NCI-H2227 (cell line): Measurements from ENCODE around the gene ARL15.

Experiments used
- DNase-seq: peaks from one replicate; lab custom pipeline; 2025; ENCODE audit not compliant: unreplicated experiment; lab: John Stamatoyannopoulos, UW

Gene ARL15

GRCh38 chr5:54288568-54289217 is 21.7 kb downstream of the ARL15 start:
- DNase-seq = no peak

GRCh38 chr5:54285686-54286085 is 24.7 kb downstream of the ARL15 start:
- no peak for DNase-seq

- DNase-seq = no peak
Measured at GRCh38 chr5:54284586-54284985, 25.8 kb downstream of the ARL15 start.

GRCh38 chr5:54282876-54283275 is 27.5 kb downstream of the ARL15 start:
- DNase-seq = no peak

- DNase-seq = peak; percentile 6
Measured at GRCh38 chr5:54281960-54282692, 28.2 kb downstream of the ARL15 start.

- no peak for DNase-seq
Measured at GRCh38 chr5:54279960-54280359, 30.4 kb downstream of the ARL15 start.

GRCh38 chr5:54278979-54279717 is 31.2 kb downstream of the ARL15 start:
- no peak for DNase-seq

GRCh38 chr5:54278036-54278830 is 32.1 kb downstream of the ARL15 start:
- no peak for DNase-seq

- no peak for DNase-seq
Measured at GRCh38 chr5:54276048-54276447, 34.3 kb downstream of the ARL15 start.

GRCh38 chr5:54275361-54275760 is 35.0 kb downstream of the ARL15 start:
- no peak for DNase-seq

GRCh38 chr5:54274944-54275343 is 35.4 kb downstream of the ARL15 start:
- no peak for DNase-seq

- no peak for DNase-seq
Measured at GRCh38 chr5:54273715-54274114, 36.7 kb downstream of the ARL15 start.

- no peak for DNase-seq
Measured at GRCh38 chr5:54272746-54273145, 37.6 kb downstream of the ARL15 start.

GRCh38 chr5:54270326-54270725 is 40.0 kb downstream of the ARL15 start:
- DNase-seq = no peak

- no peak for DNase-seq
Measured at GRCh38 chr5:54264574-54264973, 45.8 kb downstream of the ARL15 start.

GRCh38 chr5:54263447-54263846 is 46.9 kb downstream of the ARL15 start:
- no peak for DNase-seq

GRCh38 chr5:54261596-54261995 is 48.8 kb downstream of the ARL15 start:
- DNase-seq = no peak

GRCh38 chr5:54259981-54260380 is 50.4 kb downstream of the ARL15 start:
- DNase-seq = no peak

- no peak for DNase-seq
Measured at GRCh38 chr5:54259090-54259489, 51.3 kb downstream of the ARL15 start.

GRCh38 chr5:54257366-54258118 is 52.8 kb downstream of the ARL15 start:
- no peak for DNase-seq
